Measurements from ENCODE around the gene PSMD1.

The PSMD1 gene

GRCh38 chr2:231201475-231201814 is 144.8 kb downstream of the PSMD1 start:
- DNase-seq (ENCODE audit: low read depth) = no peak
- H3K4me3 ChIP-seq (ENCODE audit: low read depth, low read length) = no peak overlapping the region
- no peak for TF ChIP-seq CTCF (IDR thresholded peaks at IDR 0.05; ENCODE audit: low read depth, low read length)
- no peak for TF ChIP-seq MYC (IDR thresholded peaks at IDR 0.05; ENCODE audit: low read depth, low read length)
- TF ChIP-seq POLR2A (IDR thresholded peaks at IDR 0.05; ENCODE audit: extremely low read depth, insufficient read length) = no peak
- TF ChIP-seq MAX (IDR thresholded peaks at IDR 0.05; ENCODE audit: low read depth, low read length) = no peak

GRCh38 chr2:231203087-231203486 is 146.4 kb downstream of the PSMD1 start:
- no peak overlapping the region for H3K4me3 ChIP-seq (ENCODE audit: low read depth, low read length)
- no peak for TF ChIP-seq POLR2A (IDR thresholded peaks at IDR 0.05; ENCODE audit: extremely low read depth, insufficient read length)
- TF ChIP-seq MYC (IDR thresholded peaks at IDR 0.05; ENCODE audit: low read depth, low read length) = no peak
- TF ChIP-seq CTCF (IDR thresholded peaks at IDR 0.05; ENCODE audit: low read depth, low read length) = no peak
- no peak for TF ChIP-seq MAX (IDR thresholded peaks at IDR 0.05; ENCODE audit: low read depth, low read length)

GRCh38 chr2:231204146-231204545 is 147.5 kb downstream of the PSMD1 start:
- DNase-seq (ENCODE audit: low read depth) = no peak
- H3K4me3 ChIP-seq (ENCODE audit: low read depth, low read length) = no peak overlapping the region
- TF ChIP-seq MYC (IDR thresholded peaks at IDR 0.05; ENCODE audit: low read depth, low read length) (no peak), MAX (IDR thresholded peaks at IDR 0.05; ENCODE audit: low read depth, low read length) (no peak), POLR2A (IDR thresholded peaks at IDR 0.05; ENCODE audit: extremely low read depth, insufficient read length) (no peak), CTCF (IDR thresholded peaks at IDR 0.05; ENCODE audit: low read depth, low read length) (no peak)

More at GRCh38 chr2:231203087-231203486, 146.4 kb downstream of the PSMD1 start:
- DNase-seq (ENCODE audit: low read depth) = no peak

- TF ChIP-seq MYC (IDR thresholded peaks at IDR 0.05; ENCODE audit: low read depth, low read length) = no peak
- no peak for TF ChIP-seq POLR2A (IDR thresholded peaks at IDR 0.05; ENCODE audit: extremely low read depth, insufficient read length)
- no peak for TF ChIP-seq CTCF (IDR thresholded peaks at IDR 0.05; ENCODE audit: low read depth, low read length)
- no peak for DNase-seq (ENCODE audit: low read depth)
- no peak overlapping the region for H3K4me3 ChIP-seq (ENCODE audit: low read depth, low read length)
Observed at GRCh38 chr2:231204581-231204980, 147.9 kb downstream of the PSMD1 start.

- TF ChIP-seq CTCF (IDR thresholded peaks at IDR 0.05; ENCODE audit: low read depth, low read length) (no peak), MYC (IDR thresholded peaks at IDR 0.05; ENCODE audit: low read depth, low read length) (no peak), POLR2A (IDR thresholded peaks at IDR 0.05; ENCODE audit: extremely low read depth, insufficient read length) (no peak), MAX (IDR thresholded peaks at IDR 0.05; ENCODE audit: low read depth, low read length) (no peak)
- no peak for DNase-seq (ENCODE audit: low read depth)
- H3K4me3 ChIP-seq (ENCODE audit: low read depth, low read length) = no peak overlapping the region
Observed at GRCh38 chr2:231207734-231208133, 151.1 kb downstream of the PSMD1 start.

GRCh38 chr2:231210782-231211181 is 154.1 kb downstream of the PSMD1 start:
- no peak overlapping the region for H3K4me3 ChIP-seq (ENCODE audit: low read depth, low read length)
- DNase-seq (ENCODE audit: low read depth) = no peak
- TF ChIP-seq CTCF (IDR thresholded peaks at IDR 0.05; ENCODE audit: low read depth, low read length) (no peak), POLR2A (IDR thresholded peaks at IDR 0.05; ENCODE audit: extremely low read depth, insufficient read length) (no peak), MAX (IDR thresholded peaks at IDR 0.05; ENCODE audit: low read depth, low read length) (no peak), MYC (IDR thresholded peaks at IDR 0.05; ENCODE audit: low read depth, low read length) (no peak)

All from NB4 (cell line).